Fibroblast of villous mesenchyme (primary cell): ENCODE measurements around the gene OR10AD1. TPM values are rescaled to one million over a fixed set of nuclear protein-coding genes. Genes with fewer than 3 reads are reported as not detected.
A peak's percentile ranks its signal among the peaks of the same experiment; 100 is the strongest.

Source experiments
- DNase-seq: peaks from one replicate; pipeline ENCODE4 v3.0.0-alpha.2; 2010; ENCODE audit warnings: low read depth
- H3K4me3 ChIP-seq: 2 replicates; pipeline ENCODE4 v1.5.1; 2011; ENCODE audit warnings: low read depth, mild to moderate bottlenecking, low read length
- CTCF ChIP-seq: IDR thresholded peaks from 2 replicates; pipeline ENCODE4 v1.5.1; 2012; ENCODE audit warnings: low read depth, mild to moderate bottlenecking, low read length; ENCODE audit not compliant: insufficient read depth
- total RNA-seq: library from RNA; depleted of rRNA; stranded (reverse); fragments of >200 nt; gene quantifications from 2 replicates; pipeline ENCODE4 v1.2.3, GENCODE V29; 2012

OR10AD1 gene
- total RNA-seq, 1 donor = not detected

GRCh38 chr12:48191096-48191495 is 12.0 kb downstream of the OR10AD1 start:
- DNase-seq = no peak
- H3K4me3 ChIP-seq = no peak overlapping the region
- TF ChIP-seq CTCF = no peak

GRCh38 chr12:48189331-48190125 is 13.6 kb downstream of the OR10AD1 start:
- peak; percentile 85 for DNase-seq
- no peak overlapping the region for H3K4me3 ChIP-seq
- peak; percentile 89 for TF ChIP-seq CTCF

GRCh38 chr12:48187916-48188695 is 15.0 kb downstream of the OR10AD1 start:
- no peak for DNase-seq
- no peak overlapping the region for H3K4me3 ChIP-seq
- TF ChIP-seq CTCF = no peak

- no peak for TF ChIP-seq CTCF
- H3K4me3 ChIP-seq = peak overlapping the region; percentile 76
- peak; percentile 42 for DNase-seq
These were observed 17.7 kb downstream of the OR10AD1 start for GRCh38 chr12:48185181-48185919.

- no peak for TF ChIP-seq CTCF
- H3K4me3 ChIP-seq = peak overlapping the region; percentile 76
- no peak for DNase-seq
These were observed 18.6 kb downstream of the OR10AD1 start for GRCh38 chr12:48184549-48184922.

GRCh38 chr12:48183876-48184548 is 19.1 kb downstream of the OR10AD1 start:
- DNase-seq = no peak
- H3K4me3 ChIP-seq = peak overlapping the region; percentile 76

More at GRCh38 chr12:48183876-48184548, 19.1 kb downstream of the OR10AD1 start:
- no peak for TF ChIP-seq CTCF
